Mammary epithelial cell (primary cell): ENCODE results near the gene DCP2.

Source experiments
- EZH2 ChIP-seq: IDR thresholded peaks from 2 replicates; pipeline ENCODE4 v1.6.1; 2012; ENCODE audit warnings: low read length, inconsistent platforms, borderline replicate concordance
- TF ChIP-seq, protein P1 (sequence below), 2 donors: IDR thresholded peaks in 1 of 2; conservative IDR thresholded peaks in 1 of 2; 2 replicates each; pipeline ENCODE4 v1.5.1; 2011 to 2012; ENCODE audit warnings: inconsistent platforms in 2 of 2, low read length in 2 of 2, mild to moderate bottlenecking in 2 of 2, control low read depth in 1 of 2, low read depth in 1 of 2; ENCODE audit not compliant: insufficient read depth in 1 of 2; ENCODE audit errors: extremely low read depth in 1 of 2

- TF ChIP-seq, protein P1, sequence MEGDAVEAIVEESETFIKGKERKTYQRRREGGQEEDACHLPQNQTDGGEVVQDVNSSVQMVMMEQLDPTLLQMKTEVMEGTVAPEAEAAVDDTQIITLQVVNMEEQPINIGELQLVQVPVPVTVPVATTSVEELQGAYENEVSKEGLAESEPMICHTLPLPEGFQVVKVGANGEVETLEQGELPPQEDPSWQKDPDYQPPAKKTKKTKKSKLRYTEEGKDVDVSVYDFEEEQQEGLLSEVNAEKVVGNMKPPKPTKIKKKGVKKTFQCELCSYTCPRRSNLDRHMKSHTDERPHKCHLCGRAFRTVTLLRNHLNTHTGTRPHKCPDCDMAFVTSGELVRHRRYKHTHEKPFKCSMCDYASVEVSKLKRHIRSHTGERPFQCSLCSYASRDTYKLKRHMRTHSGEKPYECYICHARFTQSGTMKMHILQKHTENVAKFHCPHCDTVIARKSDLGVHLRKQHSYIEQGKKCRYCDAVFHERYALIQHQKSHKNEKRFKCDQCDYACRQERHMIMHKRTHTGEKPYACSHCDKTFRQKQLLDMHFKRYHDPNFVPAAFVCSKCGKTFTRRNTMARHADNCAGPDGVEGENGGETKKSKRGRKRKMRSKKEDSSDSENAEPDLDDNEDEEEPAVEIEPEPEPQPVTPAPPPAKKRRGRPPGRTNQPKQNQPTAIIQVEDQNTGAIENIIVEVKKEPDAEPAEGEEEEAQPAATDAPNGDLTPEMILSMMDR (conservative IDR thresholded peaks at IDR 0.05 in 1 of 2, IDR thresholded peaks at IDR 0.05 in 1 of 2; ENCODE audit: extremely low read depth in 1 of 2, insufficient read depth in 1 of 2, low read depth in 1 of 2, low read length in 2 of 2) = no peak
- no peak for TF ChIP-seq EZH2
Measured at GRCh38 chr5:113017881-113018635, 41.5 kb downstream of the DCP2 start.
